Heart left ventricle (tissue), 16 donors: Measurements from ENCODE around the gene NFIB. TPM values are rescaled to one million over a fixed set of nuclear protein-coding genes. Genes with fewer than 3 reads are reported as not detected.

Experiments used
- ATAC-seq, 4 donors: fragments of 200-7000 bp; cut with Tn5 transposase; one replicate each; pipeline ENCODE4 v1.9.1; 2020 to 2022; ENCODE audit warnings: moderate library complexity in 4 of 4, mild to moderate bottlenecking in 3 of 4, moderate number of reproducible peaks in 1 of 4
- DNase-seq, 5 donors: peaks; one replicate each; pipeline ENCODE4 v3.0.0-alpha.2; 2020
- H3K27ac ChIP-seq, 12 donors: fragments of 200-600 bp; sonication (generic) in 4 of 12; one replicate each; pipeline versions ENCODE4 v1.5.0 to v1.8.0; 2016 to 2022; ENCODE audit warnings: mild to moderate bottlenecking in 2 of 12
- H3K27me3 ChIP-seq, 9 donors: fragments of 200-600 bp; sonication (generic) in 2 of 9; one replicate each; pipeline versions ENCODE4 v1.5.1 to v1.8.0; 2016 to 2022; ENCODE audit warnings: mild to moderate bottlenecking in 3 of 9
- H3K36me3 ChIP-seq, 9 donors: fragments of 200-600 bp; sonication (generic) in 2 of 9; one replicate each; pipeline versions ENCODE4 v1.5.0 to v1.8.0; 2018 to 2022; ENCODE audit warnings: mild to moderate bottlenecking in 2 of 9
- H3K4me1 ChIP-seq, 12 donors: fragments of 200-600 bp; sonication (generic) in 4 of 12; one replicate each; pipeline versions ENCODE4 v1.5.0 to v1.8.0; 2016 to 2022; ENCODE audit warnings: mild to moderate bottlenecking in 3 of 12
- H3K4me3 ChIP-seq, 12 donors: fragments of 200-600 bp; sonication (generic) in 4 of 12; one replicate each; pipeline versions ENCODE4 v1.5.0 to v1.8.0; 2017 to 2022; ENCODE audit warnings: mild to moderate bottlenecking in 9 of 12, moderate library complexity in 4 of 12
- H3K9me3 ChIP-seq, 12 donors: fragments of 200-600 bp; sonication (generic) in 4 of 12; one replicate each; pipeline versions ENCODE4 v1.5.0 to v1.8.0; 2016 to 2022; ENCODE audit warnings: mild to moderate bottlenecking in 1 of 12
- CTCF ChIP-seq, 12 donors: fragments of 200-600 bp; sonication (generic) in 4 of 12; IDR thresholded peaks; one replicate each; pipeline versions ENCODE4 v1.5.0 to v1.8.0; 2018 to 2022; ENCODE audit warnings: antibody characterized with exemption in 12 of 12, mild to moderate bottlenecking in 5 of 12
- POLR2A ChIP-seq, 2 donors: fragments of 450-650 bp; IDR thresholded peaks; one replicate each; pipeline ENCODE4 v1.6.1; 2017; ENCODE audit warnings: antibody characterized with exemption in 2 of 2, mild to moderate bottlenecking in 2 of 2, moderate library complexity in 2 of 2
- WGBS, 4 donors: extraction: QIAGEN DNeasy Blood & Tissue Kit in 2 of 4; methylation state at CpG; one replicate each; pipeline versions ENCODE4 v1.1.5 to v1.1.7; 2013 to 2018; 5-methylcytosine and 5-hydroxymethylcytosine counted together
- intact Hi-C, 10 donors: fragments of 100-400 bp; cut with DNase I; formaldehyde crosslinking; loops; one replicate each; pipeline versions ENCODE4 v1.11.1 to v1.14.2; 2022
- polyA plus RNA-seq, 2 donors: library from polyadenylated mRNA; stranded (reverse); fragments of 200-250 nt; gene quantifications; one replicate each; pipeline ENCODE4 v1.2.3, GENCODE V29; 2013
- total RNA-seq, 9 donors: library from RNA; depleted of rRNA in 2 of 9; stranded (reverse); fragments of >200 nt in 2 of 9; fragmentation: NEBNext Ultra II Directional in 3 of 9; extraction: Animal tissue kit (Norgen Biotek cat#: 25700) in 3 of 9; gene quantifications; one replicate each; pipeline versions ENCODE4 v1.1.0 to v1.2.4, GENCODE V29; 2016 to 2023
- donor health status: ischemic (EF 13 %, LVEDD 7.1; RV severe dilation, severe dysfunction).
- donor health status: healthy with polysubstance abuse.
- donor health status: DM: no; HTN: yes; CAD: no.
- donor health status: DM: no; HTN: no; CAD: no.
- donor health status: ischemic (EF 25% LVEDD 6.9; RV normal size, moderate dysfunction).
- donor health status: ischemic (EF 25% LVEDD 5.7; RV mildly dilated, moderate dysfunction).
- donor health status: healthy.
- donor health status: DM: yes; HTN: yes; CAD: no.
- donor health status: ischemic (EF 35%, LVEDD 5.7; RV mildly dilated, moderate dysfunction).
- donor health status: nonischemic (EF 11% LVEDD 7.7; RV severe dilation, severe dysfunction).
- donor health status: DM: yes; HTN: yes; CAD: no.
- donor health status: PGD.
- donor health status: ischemic (EF 29% LVEDD 5.4; RV normal size, mild dysfunction).
- donor health status: nonischemic (EF 23%, LVEDD 6.1; RV moderate dilation, normal function).

Gene NFIB
- total and polyA plus RNA-seq, 11 donors: 24.5 to 148 (median 98.2) TPM

DNA sequence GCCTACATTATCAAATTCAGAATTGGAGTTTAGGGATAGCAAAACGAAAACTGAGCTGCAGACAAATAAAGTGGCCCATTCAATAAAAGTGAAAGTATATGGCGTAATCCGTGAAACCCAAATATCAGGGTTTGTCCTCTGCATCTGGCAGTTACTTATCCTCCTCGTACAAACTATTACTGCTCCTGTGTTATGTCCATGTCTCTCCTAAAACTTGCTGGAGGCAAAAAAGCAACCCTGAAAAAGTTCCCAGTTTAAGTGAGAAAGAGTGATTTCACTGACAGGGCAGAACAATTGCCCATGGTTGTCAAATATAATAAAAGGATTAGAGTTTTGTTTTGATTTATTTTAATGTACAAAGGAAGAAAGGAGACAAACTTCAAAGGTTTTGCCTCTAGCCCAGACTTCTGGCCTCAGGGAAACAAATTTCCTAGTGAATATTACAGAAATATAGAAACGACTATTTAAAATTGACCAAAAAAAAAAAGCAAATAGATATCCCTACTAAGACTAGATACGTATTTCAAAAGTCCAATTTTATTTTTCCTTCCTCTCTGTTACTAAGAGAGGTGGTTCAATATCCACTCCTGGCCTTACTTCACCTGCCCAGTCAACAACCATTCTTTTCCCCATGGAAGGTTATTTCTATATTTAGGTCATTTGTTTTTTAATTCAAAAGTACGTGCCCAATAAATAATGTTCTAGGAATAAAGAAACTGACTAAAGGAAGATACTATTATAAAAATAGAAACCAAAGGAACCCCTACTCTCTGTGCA is 50.0 kb downstream of the NFIB start:
- WGBS, 4 donors: 40 to 55% (median 43%) methylated on average over 7 of the region's 7 CpGs
- Histone ChIP-seq H3K27me3 (no peaks in the 10 kb centered on the region), H3K36me3 (peaks cover 0 to 3% (median 0%) of the 10 kb centered on the region in 9 donors), H3K4me1 (peaks cover 0 to 75% (median 36%) of the 10 kb centered on the region in 12 donors), H3K4me3 (peak overlapping the region in 9 of 12 donors; percentile 0 to 34 (median 12)), H3K9me3 (no peaks in the 10 kb centered on the region), H3K27ac (peak overlapping the region in 11 of 12 donors; percentile 5 to 45 (median 32))
- intact Hi-C loops: loop anchor here in 1 of 10 donors (5.0 kb wide), 1 partner anchor 33 kb away; no protein-coding TSS in a partner anchor
- no peak for TF ChIP-seq POLR2A (IDR thresholded peaks at IDR 0.05)
- TF ChIP-seq CTCF (IDR thresholded peaks at IDR 0.05): no peak
- ATAC-seq (peak in 1 of 4 donors; percentile 41), DNase-seq (no peak)

DNA sequence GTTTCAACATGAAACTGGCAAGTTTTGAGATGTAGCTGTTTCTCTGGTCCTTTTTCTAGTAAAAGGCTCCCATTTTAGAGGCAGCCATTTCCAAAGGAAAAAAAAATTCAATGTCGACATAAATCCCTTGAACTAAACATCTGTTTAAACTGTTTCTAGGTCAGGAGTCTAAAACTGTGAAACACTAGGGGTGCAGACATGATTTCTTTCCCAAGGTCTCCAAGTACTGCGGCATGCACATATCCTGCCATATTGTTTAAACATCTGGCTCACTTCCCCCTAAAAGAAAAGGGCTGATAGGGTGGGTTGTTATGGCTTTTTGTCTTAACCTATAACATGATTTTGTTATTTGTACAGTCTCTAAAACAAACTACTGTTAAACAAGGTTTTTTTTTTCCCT is 51.1 kb downstream of the NFIB start:
- Histone ChIP-seq H3K4me3 (no peak overlapping the region), H3K36me3 (peaks cover 0 to 3% (median 0%) of the 10 kb centered on the region in 9 donors), H3K27me3 (no peaks in the 10 kb centered on the region), H3K4me1 (peaks cover 0 to 80% (median 46%) of the 10 kb centered on the region in 12 donors), H3K9me3 (no peaks in the 10 kb centered on the region), H3K27ac (peak overlapping the region in 8 of 12 donors; percentile 3 to 45 (median 31))
- 41 to 62% (median 53%) methylated on average over 2 of the region's 2 CpGs for WGBS, 4 donors
- TF ChIP-seq POLR2A (IDR thresholded peaks at IDR 0.05): no peak
- TF ChIP-seq CTCF (IDR thresholded peaks at IDR 0.05): no peak
- no peak for DNase-seq
- peak in 1 of 4 donors; percentile 34 for ATAC-seq
- intact Hi-C loops: loop anchor here in 1 of 10 donors (5.0 kb wide), 1 partner anchor 34 kb away; no protein-coding TSS in a partner anchor

GRCh38 chr9:14261616-14262015 is 52.3 kb downstream of the NFIB start:
- Histone ChIP-seq H3K4me1 (peaks cover 3 to 90% (median 55%) of the 10 kb centered on the region in 12 donors), H3K9me3 (no peaks in the 10 kb centered on the region), H3K36me3 (peaks cover 0 to 3% (median 0%) of the 10 kb centered on the region in 9 donors), H3K4me3 (no peak overlapping the region), H3K27me3 (no peaks in the 10 kb centered on the region), H3K27ac (peak overlapping the region in 2 of 12 donors; percentile 10 to 13)
- TF ChIP-seq CTCF (IDR thresholded peaks at IDR 0.05) (no peak), POLR2A (IDR thresholded peaks at IDR 0.05) (no peak)
- DNase-seq: no peak
- intact Hi-C loops: loop anchor here in 1 of 10 donors (5.0 kb wide), 1 partner anchor 36 kb away; no protein-coding TSS in a partner anchor
- 15 to 22% (median 16%) methylated on average over 2 of the region's 2 CpGs for WGBS, 4 donors
- ATAC-seq: no peak

- peaks cover 3 to 95% (median 67%) of the 10 kb centered on the region in 12 donors for H3K4me1 ChIP-seq
- H3K27ac ChIP-seq: no peak overlapping the region
- no peak overlapping the region for H3K4me3 ChIP-seq
- H3K27me3 ChIP-seq: no peaks in the 10 kb centered on the region
- no peaks in the 10 kb centered on the region for H3K9me3 ChIP-seq
- no peaks in the 10 kb centered on the region for H3K36me3 ChIP-seq
- intact Hi-C loops: loop anchor here in 1 of 10 donors (5.0 kb wide), 1 partner anchor 37 kb away; no protein-coding TSS in a partner anchor
- WGBS, 4 donors: 93 to 97% (median 94%) methylated on average over 4 of the region's 4 CpGs
- ATAC-seq: no peak
- no peak for TF ChIP-seq POLR2A (IDR thresholded peaks at IDR 0.05)
- DNase-seq: no peak
Observed at GRCh38 chr9:14260101-14260500, 53.8 kb downstream of the NFIB start.
